Adrenal gland (tissue), 5 donors: ENCODE measurements around the gene IL1RAPL1.

Experiments
- CTCF ChIP-seq, 6 experiments: fragments of 450-650 bp in 4 of 6; fragments of 200-600 bp in 2 of 6; sonication (generic) in 1 of 6; IDR thresholded peaks; 1 replicate in 5 of 6; 2 replicates in 1 of 6; pipeline versions ENCODE4 v1.5.1 to v1.8.0; 2016 to 2021; ENCODE audit warnings: antibody characterized with exemption in 6 of 6, mild to moderate bottlenecking in 2 of 6, moderate library complexity in 1 of 6
- POLR2A ChIP-seq, 2 donors: fragments of 450-650 bp; IDR thresholded peaks; one replicate each; pipeline ENCODE4 v1.6.1; 2017; ENCODE audit warnings: antibody characterized with exemption in 2 of 2, mild to moderate bottlenecking in 2 of 2, moderate library complexity in 1 of 2
- donor health status: DM: no; HTN: no; CAD: no.

GRCh38 chrX:29136904-29137303 lies 549.7 kb downstream of the IL1RAPL1 start:
- TF ChIP-seq POLR2A (IDR thresholded peaks at IDR 0.05) = no peak
- TF ChIP-seq CTCF (IDR thresholded peaks at IDR 0.05) = no peak
